IgD-negative memory B cell (primary cell): Measurements from ENCODE around the gene PIH1D1. TPM values are rescaled to one million over a fixed set of nuclear protein-coding genes. Genes with fewer than 3 reads are reported as not detected.
A peak's percentile ranks its signal among the peaks of the same experiment; 100 is the strongest.

Source experiments
- H3K27ac Mint-ChIP-seq, 3 donors: one replicate each; pipeline ENCODE4 v1.8.0; 2020 to 2022; ENCODE audit warnings: mild to moderate bottlenecking in 3 of 3, mixed read lengths in 3 of 3, moderate library complexity in 1 of 3
- H3K27me3 Mint-ChIP-seq: one replicate; pipeline ENCODE4 v1.8.0; 2021; ENCODE audit warnings: mixed read lengths
- H3K36me3 Mint-ChIP-seq: one replicate; pipeline ENCODE4 v1.8.0; 2020; ENCODE audit warnings: mild to moderate bottlenecking, mixed read lengths
- H3K4me1 Mint-ChIP-seq, 3 donors: one replicate each; pipeline ENCODE4 v1.8.0; 2020 to 2022; ENCODE audit warnings: mixed read lengths in 3 of 3, mild to moderate bottlenecking in 1 of 3
- H3K4me3 Mint-ChIP-seq, 4 donors: one replicate each; pipeline ENCODE4 v1.8.0; 2020 to 2022; ENCODE audit warnings: mild to moderate bottlenecking in 4 of 4, mixed read lengths in 4 of 4, moderate library complexity in 3 of 4
- H3K9me3 Mint-ChIP-seq, 3 donors: one replicate each; pipeline ENCODE4 v1.8.0; 2020 to 2021; ENCODE audit warnings: mixed read lengths in 3 of 3, mild to moderate bottlenecking in 1 of 3
- polyA plus RNA-seq: library from polyadenylated mRNA; unstranded; fragments of 300-500 nt; fragmentation: Illumina TruSeq; gene quantifications from one replicate; pipeline ENCODE4 v1.2.3, GENCODE V29; 2021

The PIH1D1 gene
- polyA plus RNA-seq, 1 donor from 2014 or later: 98.8 TPM

DNA sequence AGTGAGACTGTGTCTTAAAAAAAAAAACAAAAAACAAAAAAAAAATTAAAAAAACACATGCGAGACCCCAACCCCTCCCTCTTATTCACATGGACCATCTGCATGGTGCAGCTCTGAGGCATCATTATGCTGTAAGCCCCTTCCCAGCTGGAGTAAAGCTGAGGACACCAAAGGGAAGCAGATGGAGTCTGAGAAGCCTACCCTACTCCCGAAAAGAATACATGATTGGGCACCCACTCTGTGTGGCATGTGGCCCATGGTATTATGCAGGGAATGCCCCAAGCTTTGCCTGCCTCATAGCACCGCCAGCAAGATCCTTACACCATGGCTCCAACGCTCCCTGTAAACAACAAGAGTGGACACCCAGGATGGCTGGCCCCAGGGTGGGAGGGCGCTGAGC, 33.1 kb downstream of the PIH1D1 start:
- Mint-ChIP-seq H3K9me3 (no peaks in the 10 kb centered on the region), H3K4me1 (peaks cover 14 to 32% (median 23%) of the 10 kb centered on the region in 3 donors), H3K27ac (no peak overlapping the region), H3K36me3 (no peaks in the 10 kb centered on the region), H3K27me3 (peaks cover 49% of the 10 kb centered on the region), H3K4me3 (no peak overlapping the region)

DNA sequence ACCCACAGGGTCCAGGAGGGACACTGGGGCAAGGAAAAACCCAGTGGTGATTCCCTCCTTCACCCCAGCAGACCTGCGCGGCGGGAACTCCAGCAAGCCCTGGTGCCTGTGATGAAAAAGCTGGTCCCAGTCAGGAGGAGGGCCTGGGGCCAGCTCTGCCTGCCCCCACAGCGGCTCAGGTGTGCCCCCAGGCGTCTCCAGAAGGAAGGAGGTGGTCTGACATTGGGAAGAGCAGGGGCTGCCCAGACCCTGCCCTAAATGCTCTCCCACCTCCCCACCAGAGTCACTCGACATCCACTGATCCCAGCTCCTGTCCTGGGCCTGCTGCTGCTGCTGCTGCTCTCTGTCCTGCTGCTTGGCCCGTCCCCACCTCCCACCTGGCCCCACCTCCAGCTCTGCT, 34.5 kb downstream of the PIH1D1 start:
- H3K27ac Mint-ChIP-seq: no peak overlapping the region
- H3K4me3 Mint-ChIP-seq: no peak overlapping the region
- no peaks in the 10 kb centered on the region for H3K36me3 Mint-ChIP-seq
- H3K9me3 Mint-ChIP-seq: no peaks in the 10 kb centered on the region
- peaks cover 10 to 24% (median 17%) of the 10 kb centered on the region in 3 donors for H3K4me1 Mint-ChIP-seq
- peaks cover 41% of the 10 kb centered on the region for H3K27me3 Mint-ChIP-seq

DNA sequence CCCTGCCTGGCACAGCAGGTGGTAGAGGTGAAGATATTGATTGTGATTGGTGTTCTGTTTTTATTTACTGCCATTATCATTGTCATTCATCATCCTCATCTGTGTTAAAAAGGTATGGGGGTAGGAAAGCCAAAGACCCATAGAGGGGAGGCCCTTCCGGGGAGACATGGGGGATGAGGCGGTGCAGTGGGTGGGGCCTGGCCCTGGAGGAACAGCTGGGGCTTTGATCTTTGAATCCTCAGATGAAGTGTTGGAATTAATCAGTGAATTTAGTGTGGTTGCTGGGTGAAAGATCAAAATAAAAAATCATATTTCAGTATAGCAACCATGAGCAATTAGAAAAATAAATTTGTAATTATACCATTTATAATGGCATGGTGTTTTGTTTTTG, 35.8 kb downstream of the PIH1D1 start:
- Mint-ChIP-seq H3K9me3 (no peaks in the 10 kb centered on the region), H3K4me3 (peak overlapping the region in 2 of 4 donors; percentile 6 to 29), H3K27ac (no peak overlapping the region), H3K27me3 (peaks cover 30% of the 10 kb centered on the region), H3K36me3 (no peaks in the 10 kb centered on the region), H3K4me1 (peaks cover 9 to 15% (median 12%) of the 10 kb centered on the region in 3 donors)

DNA sequence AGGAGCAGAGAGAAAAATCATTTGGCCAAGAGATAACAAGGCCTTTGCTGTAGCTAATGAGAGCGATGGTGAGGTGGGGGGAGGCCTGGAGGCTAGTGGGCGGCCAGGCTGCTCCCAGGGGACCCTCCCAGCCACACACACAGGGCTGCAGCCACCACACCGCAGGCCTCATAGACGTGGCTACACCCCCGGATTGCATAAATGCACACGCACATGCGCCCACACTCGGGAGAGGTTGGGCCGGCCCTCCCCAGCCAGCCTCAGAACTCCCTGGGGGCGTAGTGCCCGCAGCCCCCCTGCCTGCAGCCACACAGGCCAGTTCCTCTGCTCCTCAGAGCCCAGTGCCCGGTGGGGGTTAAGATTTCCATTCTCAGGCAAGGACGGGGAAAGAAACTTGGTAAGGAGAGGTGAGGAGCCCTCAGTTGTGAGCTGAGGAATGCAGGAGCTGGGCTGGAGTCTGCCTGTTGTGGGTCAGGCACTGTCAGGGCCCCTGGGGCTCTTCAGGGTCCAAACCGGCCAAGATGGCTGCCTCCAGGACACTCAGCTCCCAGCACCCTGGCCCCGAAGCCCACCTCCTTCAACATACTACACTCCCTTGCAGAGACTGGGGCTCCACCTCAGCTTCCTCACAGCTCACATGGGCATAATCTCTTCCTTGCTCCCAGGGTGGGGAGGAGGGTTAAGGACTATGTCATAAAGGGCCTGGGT, 36.4 kb downstream of the PIH1D1 start:
- peaks cover 25% of the 10 kb centered on the region for H3K27me3 Mint-ChIP-seq
- H3K9me3 Mint-ChIP-seq: no peaks in the 10 kb centered on the region
- peaks cover 7 to 9% (median 9%) of the 10 kb centered on the region in 3 donors for H3K4me1 Mint-ChIP-seq
- H3K4me3 Mint-ChIP-seq: peak overlapping the region in 1 of 4 donors; percentile 52
- H3K36me3 Mint-ChIP-seq: no peaks in the 10 kb centered on the region
- H3K27ac Mint-ChIP-seq: peak overlapping the region in 1 of 3 donors; percentile 80

DNA sequence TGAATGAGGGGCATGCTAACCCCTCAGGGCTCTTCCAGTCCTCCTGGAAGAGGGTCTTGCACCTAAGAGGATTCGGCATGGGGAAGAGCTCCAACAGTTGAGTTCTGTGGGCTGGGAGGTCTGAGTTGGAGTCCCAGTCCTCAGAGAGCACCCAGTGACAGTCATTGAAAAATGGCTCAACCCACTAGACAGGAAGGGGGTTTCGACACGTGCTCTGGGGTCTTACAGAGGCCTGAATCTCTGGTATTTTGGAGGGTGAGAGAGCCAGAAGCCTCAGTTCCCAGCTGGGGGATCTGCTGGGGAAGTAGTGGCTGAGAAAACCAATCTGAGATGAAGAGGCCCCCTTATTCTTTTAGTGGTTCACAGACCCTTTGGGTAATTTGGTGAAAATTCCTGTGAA, 37.4 kb downstream of the PIH1D1 start:
- H3K4me3 Mint-ChIP-seq: no peak overlapping the region
- H3K27ac Mint-ChIP-seq: no peak overlapping the region
- no peaks in the 10 kb centered on the region for H3K9me3 Mint-ChIP-seq
- peaks cover 19% of the 10 kb centered on the region for H3K27me3 Mint-ChIP-seq
- no peaks in the 10 kb centered on the region for H3K36me3 Mint-ChIP-seq
- H3K4me1 Mint-ChIP-seq: peaks cover 10 to 19% (median 17%) of the 10 kb centered on the region in 3 donors

GRCh38 chr19:49413348-49413747, 38.3 kb downstream of the PIH1D1 start:
- H3K36me3 Mint-ChIP-seq: no peaks in the 10 kb centered on the region
- no peak overlapping the region for H3K4me3 Mint-ChIP-seq
- peaks cover 12% of the 10 kb centered on the region for H3K27me3 Mint-ChIP-seq
- H3K4me1 Mint-ChIP-seq: peaks cover 19 to 26% (median 22%) of the 10 kb centered on the region in 3 donors
- H3K27ac Mint-ChIP-seq: no peak overlapping the region
- no peaks in the 10 kb centered on the region for H3K9me3 Mint-ChIP-seq

GRCh38 chr19:49411681-49412326, 39.8 kb downstream of the PIH1D1 start:
- Mint-ChIP-seq H3K27me3 (peaks cover 4% of the 10 kb centered on the region), H3K4me1 (peaks cover 25 to 30% (median 26%) of the 10 kb centered on the region in 3 donors), H3K9me3 (no peaks in the 10 kb centered on the region), H3K4me3 (peak overlapping the region in 1 of 4 donors; percentile 56), H3K27ac (no peak overlapping the region), H3K36me3 (no peaks in the 10 kb centered on the region)

DNA sequence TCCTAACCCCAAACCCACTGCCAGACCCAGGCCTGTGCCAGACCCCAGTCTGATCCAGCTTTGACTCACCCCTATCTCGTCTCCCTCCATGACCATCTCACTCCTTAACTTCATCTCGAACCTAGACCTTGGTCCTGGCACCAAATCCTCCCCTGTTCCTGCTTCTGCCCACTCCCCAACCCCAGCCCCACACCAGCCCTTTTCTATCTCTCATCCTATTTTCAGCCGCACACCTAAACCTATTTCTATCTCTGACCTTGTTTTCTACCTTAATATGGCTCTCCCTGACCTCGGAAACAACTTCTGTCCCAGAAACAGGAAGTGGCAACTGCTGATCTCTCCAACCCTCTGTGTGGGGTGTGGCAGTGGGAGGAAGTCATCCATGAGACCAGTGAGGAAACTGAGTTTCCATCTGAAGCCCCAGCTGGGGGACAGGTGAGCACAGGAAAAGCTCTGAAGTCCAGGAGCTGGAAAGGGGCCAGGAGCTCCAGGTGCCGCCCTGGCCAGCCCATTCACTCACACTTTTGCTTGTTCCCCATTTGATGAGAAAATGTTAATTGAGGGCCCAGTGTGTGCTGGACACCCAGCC, 42.1 kb downstream of the PIH1D1 start:
- peak overlapping the region; percentile 20 to 65 (median 27) for H3K27ac Mint-ChIP-seq
- H3K4me3 Mint-ChIP-seq: peak overlapping the region; percentile 1 to 83 (median 57)
- no peaks in the 10 kb centered on the region for H3K9me3 Mint-ChIP-seq
- H3K4me1 Mint-ChIP-seq: peaks cover 25 to 28% (median 26%) of the 10 kb centered on the region in 3 donors
- H3K27me3 Mint-ChIP-seq: peaks cover 2% of the 10 kb centered on the region
- no peaks in the 10 kb centered on the region for H3K36me3 Mint-ChIP-seq

DNA sequence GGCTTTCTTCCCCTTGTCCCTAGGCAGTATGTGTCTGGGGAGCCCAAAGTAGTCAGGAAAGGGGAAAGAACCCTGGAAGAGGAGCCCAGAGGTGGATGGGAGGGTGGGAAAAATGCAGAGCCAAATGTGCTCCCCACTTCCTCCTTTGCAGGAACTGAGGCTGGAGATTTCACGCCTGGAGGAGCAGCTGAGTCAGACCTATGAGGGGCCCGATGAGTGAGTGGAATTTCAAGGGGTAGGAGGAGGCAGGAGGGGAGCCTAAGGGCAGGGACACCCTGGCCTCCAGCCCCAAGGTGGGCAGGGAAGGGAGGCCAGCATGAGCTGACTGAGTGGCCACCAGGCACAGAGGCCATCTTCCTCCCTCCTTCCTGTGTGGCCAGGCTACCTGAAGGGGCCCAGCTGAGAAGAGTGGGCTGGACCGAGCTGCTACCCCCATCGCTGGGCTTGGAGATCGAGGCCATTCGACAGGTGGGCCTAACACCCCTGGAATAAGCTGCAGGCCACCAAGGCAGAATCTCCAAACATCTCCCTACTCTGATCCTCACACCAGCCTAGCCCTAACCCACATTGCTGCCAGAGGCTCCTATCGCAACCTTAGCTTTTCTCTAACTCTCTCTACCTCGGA, 42.7 kb downstream of the PIH1D1 start:
- Mint-ChIP-seq H3K36me3 (no peaks in the 10 kb centered on the region), H3K27ac (peak overlapping the region in 2 of 3 donors; percentile 20 to 65), H3K9me3 (no peaks in the 10 kb centered on the region), H3K27me3 (peaks cover 2% of the 10 kb centered on the region), H3K4me1 (peaks cover 25 to 29% (median 26%) of the 10 kb centered on the region in 3 donors), H3K4me3 (peak overlapping the region in 3 of 4 donors; percentile 1 to 83 (median 70))

DNA sequence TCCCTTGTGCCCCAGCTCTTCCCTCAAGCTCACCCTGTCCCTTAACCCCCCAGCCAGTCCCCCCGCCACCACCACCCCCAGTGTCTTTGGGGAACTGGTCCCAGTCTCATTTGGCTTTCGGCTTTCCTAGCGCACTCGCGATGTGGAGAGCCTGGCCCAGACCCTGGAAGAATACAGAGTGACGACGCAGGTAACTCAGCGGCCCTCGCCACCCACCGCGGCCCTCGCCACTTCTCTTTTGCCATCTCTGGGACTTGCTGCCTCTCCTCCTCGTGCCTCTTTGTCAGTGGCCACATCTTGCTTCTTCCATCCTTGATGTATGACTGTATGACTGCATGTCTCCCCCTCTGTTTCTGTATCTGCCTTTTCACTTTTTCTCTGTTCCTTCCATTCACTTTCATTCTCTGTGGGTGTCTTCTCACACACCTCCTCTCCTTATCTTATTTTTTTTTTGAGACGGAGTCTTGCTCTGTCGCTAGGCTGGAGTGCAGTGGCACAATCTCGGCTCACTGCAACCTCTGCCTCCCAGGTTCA, 44.1 kb downstream of the PIH1D1 start:
- Mint-ChIP-seq H3K9me3 (no peaks in the 10 kb centered on the region), H3K36me3 (no peaks in the 10 kb centered on the region), H3K27me3 (peaks cover 2% of the 10 kb centered on the region), H3K27ac (peak overlapping the region in 1 of 3 donors; percentile 1), H3K4me1 (peaks cover 28 to 38% (median 32%) of the 10 kb centered on the region in 3 donors), H3K4me3 (no peak overlapping the region)

GRCh38 chr19:49407079-49407478, 44.5 kb downstream of the PIH1D1 start:
- peaks cover 2% of the 10 kb centered on the region for H3K27me3 Mint-ChIP-seq
- peaks cover 27 to 38% (median 32%) of the 10 kb centered on the region in 3 donors for H3K4me1 Mint-ChIP-seq
- no peaks in the 10 kb centered on the region for H3K9me3 Mint-ChIP-seq
- H3K4me3 Mint-ChIP-seq: no peak overlapping the region
- H3K27ac Mint-ChIP-seq: no peak overlapping the region
- H3K36me3 Mint-ChIP-seq: no peaks in the 10 kb centered on the region

- H3K4me1 Mint-ChIP-seq: peaks cover 13 to 16% (median 16%) of the 10 kb centered on the region in 3 donors
- peak overlapping the region in 2 of 3 donors; percentile 71 to 76 for H3K27ac Mint-ChIP-seq
- no peaks in the 10 kb centered on the region for H3K27me3 Mint-ChIP-seq
- no peaks in the 10 kb centered on the region for H3K9me3 Mint-ChIP-seq
- peak overlapping the region in 1 of 4 donors; percentile 32 for H3K4me3 Mint-ChIP-seq
- no peaks in the 10 kb centered on the region for H3K36me3 Mint-ChIP-seq
These were observed 48.0 kb downstream of the PIH1D1 start for GRCh38 chr19:49403404-49404187.

DNA sequence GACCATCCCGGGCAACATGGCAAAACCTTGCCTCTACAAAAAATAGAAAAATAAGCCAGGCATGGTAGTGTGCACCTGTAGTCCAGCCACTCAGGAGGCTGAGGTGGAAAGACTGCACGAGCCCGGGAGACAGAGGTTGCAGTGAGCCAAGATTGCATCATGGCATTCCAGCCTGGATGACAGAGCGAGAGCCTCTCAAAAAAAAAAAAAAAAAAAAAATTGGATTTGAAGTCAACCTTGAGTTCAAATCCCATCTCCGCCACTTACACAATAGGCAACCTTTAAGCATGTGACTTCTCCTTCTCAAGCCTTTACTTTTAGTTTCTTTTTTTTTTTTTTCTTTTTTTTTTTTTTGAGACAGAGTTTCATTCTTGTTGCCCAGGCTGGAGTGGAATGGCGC, 51.6 kb downstream of the PIH1D1 start:
- Mint-ChIP-seq H3K27ac (peak overlapping the region in 1 of 3 donors; percentile 82), H3K4me3 (no peak overlapping the region), H3K4me1 (peaks cover 8 to 10% (median 8%) of the 10 kb centered on the region in 3 donors), H3K36me3 (no peaks in the 10 kb centered on the region), H3K9me3 (no peaks in the 10 kb centered on the region), H3K27me3 (peaks cover 1% of the 10 kb centered on the region)

DNA sequence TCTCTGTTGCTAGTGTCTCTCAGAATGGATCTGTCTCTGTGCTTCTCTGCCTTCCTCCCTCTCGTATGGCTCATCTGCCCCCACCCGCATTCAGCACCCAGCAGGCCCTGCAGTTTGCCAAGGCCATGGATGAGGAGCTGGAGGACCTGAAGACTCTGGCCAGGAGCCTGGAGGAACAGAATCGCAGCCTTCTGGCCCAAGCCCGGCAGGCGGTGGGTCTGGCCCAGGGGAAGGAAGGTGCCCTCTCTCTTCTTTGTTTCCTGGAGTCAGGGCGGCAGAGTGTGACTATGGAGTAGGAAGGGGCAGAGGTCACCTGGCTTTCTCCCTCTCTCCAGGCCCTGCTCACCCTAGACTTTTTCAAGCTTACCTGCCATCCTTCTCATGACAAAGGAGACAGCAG, 52.7 kb downstream of the PIH1D1 start:
- Mint-ChIP-seq H3K36me3 (no peaks in the 10 kb centered on the region), H3K4me3 (no peak overlapping the region), H3K27me3 (peaks cover 1% of the 10 kb centered on the region), H3K9me3 (no peaks in the 10 kb centered on the region), H3K4me1 (peaks cover 7 to 10% (median 8%) of the 10 kb centered on the region in 3 donors), H3K27ac (no peak overlapping the region)
